Measurements from ENCODE around the gene PALB2. TPM values are rescaled to one million over a fixed set of nuclear protein-coding genes. Genes with fewer than 3 reads are reported as not detected.
"Not testable (repeated sequence)": the region's sequence is repeated elsewhere in the genome, so short reads cannot be mapped to it uniquely, and the experiment has no call there.

PALB2 gene
- total and polyA plus RNA-seq, 2 donors = 7.0 to 9.4 TPM

DNA sequence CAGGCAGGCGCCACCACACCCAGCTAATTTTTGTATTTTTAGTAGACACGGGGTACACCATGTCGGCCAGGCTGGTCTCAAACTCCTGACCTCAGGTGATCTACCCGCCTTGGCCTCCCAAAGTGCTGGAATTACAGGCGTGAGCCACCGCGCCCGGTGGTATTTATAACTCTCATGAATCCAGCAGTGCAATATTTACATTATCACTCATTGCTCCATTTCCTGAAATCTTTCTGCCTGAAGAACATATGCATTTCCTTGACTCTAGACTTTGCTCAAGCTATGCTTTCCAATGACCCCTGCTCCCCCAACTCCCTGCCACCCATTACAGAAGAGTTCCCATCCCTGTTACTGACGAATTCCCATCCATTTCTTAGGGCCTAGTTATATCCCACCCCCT, 25.3 kb downstream of the PALB2 start:
- DNase-seq (ENCODE audit: extremely low spot score) = no peak
- Histone ChIP-seq H3K27ac (ENCODE audit: low read depth) (no peak overlapping the region), H3K4me1 (ENCODE audit: insufficient read depth) (no peaks in the 10 kb centered on the region), H3K36me3 (ENCODE audit: insufficient read depth) (no peaks in the 10 kb centered on the region), H3K4me3 (ENCODE audit: low read depth, low read length) (no peak overlapping the region)
- WGBS = 95% methylated on average over 9 of the region's 9 CpGs

DNA sequence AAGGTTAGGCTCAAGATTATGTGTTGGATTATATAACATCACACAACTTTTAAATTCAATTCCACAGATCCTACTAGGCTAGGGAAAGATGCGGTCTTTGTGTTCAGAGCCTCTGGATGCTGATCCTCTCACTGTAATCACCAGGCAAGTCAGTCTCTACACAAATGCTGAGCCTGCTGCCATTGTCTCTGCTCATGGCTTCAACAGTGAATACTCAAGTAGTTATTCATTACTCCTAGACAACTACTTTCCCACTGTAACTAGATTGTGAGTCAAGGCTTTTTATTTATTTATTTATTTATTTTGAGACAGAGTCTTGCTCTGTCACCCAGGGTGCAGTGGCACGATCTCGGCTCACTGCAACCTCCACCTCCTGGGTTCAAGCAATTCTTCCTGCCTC, 29.2 kb downstream of the PALB2 start:
- H3K27ac ChIP-seq (ENCODE audit: low read depth) = no peak overlapping the region
- DNase-seq (ENCODE audit: extremely low spot score) = no peak
- H3K4me3 ChIP-seq (ENCODE audit: low read depth, low read length) = no peak overlapping the region
- H3K36me3 ChIP-seq (ENCODE audit: insufficient read depth) = no peaks in the 10 kb centered on the region
- WGBS = 98% methylated on average over 3 of the region's 3 CpGs
- no peaks in the 10 kb centered on the region for H3K4me1 ChIP-seq (ENCODE audit: insufficient read depth)

DNA sequence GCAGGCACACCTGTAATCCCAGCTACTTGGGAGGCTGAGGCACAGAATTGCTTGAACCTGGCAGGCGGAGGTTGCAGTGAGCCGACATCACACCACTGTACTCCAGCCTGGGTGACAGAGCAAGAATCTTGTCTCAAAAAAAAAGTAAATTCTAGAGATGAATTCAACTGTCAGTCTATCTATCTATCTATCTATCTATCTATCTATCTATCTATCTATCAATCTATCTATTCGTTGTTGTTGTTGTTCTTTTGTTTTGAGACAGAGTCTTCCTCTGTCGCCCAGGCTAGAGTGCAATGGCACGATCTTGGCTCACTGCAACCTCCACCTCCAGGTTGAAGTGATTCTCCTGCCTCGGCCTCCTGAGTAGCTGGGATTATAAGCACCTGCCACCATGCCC, 30.2 kb downstream of the PALB2 start:
- not testable (repeated sequence) for H3K36me3 ChIP-seq (ENCODE audit: insufficient read depth); DNase-seq (ENCODE audit: extremely low spot score); H3K4me1 ChIP-seq (ENCODE audit: insufficient read depth); H3K4me3 ChIP-seq (ENCODE audit: low read depth, low read length); H3K27ac ChIP-seq (ENCODE audit: low read depth)
- WGBS = 98% methylated on average over 6 of the region's 6 CpGs

DNA sequence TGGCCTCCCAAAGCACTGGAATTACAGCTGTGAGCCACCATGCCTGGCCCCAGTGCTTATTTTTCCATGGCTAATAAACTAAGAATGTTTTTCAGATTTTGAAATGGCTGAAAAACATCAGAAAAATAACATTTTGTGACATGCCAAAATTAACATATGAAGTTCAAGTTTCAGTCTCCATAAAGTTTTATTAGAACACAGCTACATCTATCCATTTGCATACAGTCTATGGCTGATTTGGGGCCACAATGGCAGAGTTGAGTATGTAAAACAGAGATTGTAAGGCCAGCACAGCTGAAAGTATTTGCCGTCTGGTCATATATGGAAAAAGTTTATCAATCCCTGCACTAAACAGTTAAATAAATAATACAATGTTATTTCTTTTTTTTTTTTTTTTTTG, 31.2 kb downstream of the PALB2 start:
- H3K4me3 ChIP-seq (ENCODE audit: low read depth, low read length) = no peak overlapping the region
- H3K27ac ChIP-seq (ENCODE audit: low read depth) = no peak overlapping the region
- no peak for DNase-seq (ENCODE audit: extremely low spot score)
- no peaks in the 10 kb centered on the region for H3K36me3 ChIP-seq (ENCODE audit: insufficient read depth)
- no peaks in the 10 kb centered on the region for H3K4me1 ChIP-seq (ENCODE audit: insufficient read depth)
- 99% methylated on average over 1 of the region's 1 CpG for WGBS

DNA sequence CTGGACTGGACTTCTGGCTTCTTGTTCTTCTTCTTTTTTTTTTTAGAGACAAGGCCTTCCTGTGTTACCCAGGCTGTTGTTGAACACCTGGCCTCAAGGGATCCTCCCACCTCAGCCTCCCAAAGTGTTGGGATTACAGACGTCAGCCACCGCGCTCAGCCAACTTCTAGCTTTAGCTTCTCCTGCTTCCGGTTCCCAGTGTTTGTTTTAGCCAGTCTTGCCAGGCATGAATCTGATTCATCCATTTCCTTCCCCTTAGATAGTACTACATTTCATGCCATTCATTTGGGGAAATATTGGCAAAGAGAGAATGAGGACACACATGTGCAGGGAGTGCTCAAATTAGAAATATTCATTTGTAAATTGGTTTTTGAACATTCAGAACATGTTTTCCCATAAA, 32.9 kb downstream of the PALB2 start:
- H3K36me3 ChIP-seq (ENCODE audit: insufficient read depth) = no peaks in the 10 kb centered on the region
- 82% methylated on average over 4 of the region's 4 CpGs for WGBS
- no peak for DNase-seq (ENCODE audit: extremely low spot score)
- no peaks in the 10 kb centered on the region for H3K4me1 ChIP-seq (ENCODE audit: insufficient read depth)
- H3K4me3 ChIP-seq (ENCODE audit: low read depth, low read length) = no peak overlapping the region
- no peak overlapping the region for H3K27ac ChIP-seq (ENCODE audit: low read depth)

DNA sequence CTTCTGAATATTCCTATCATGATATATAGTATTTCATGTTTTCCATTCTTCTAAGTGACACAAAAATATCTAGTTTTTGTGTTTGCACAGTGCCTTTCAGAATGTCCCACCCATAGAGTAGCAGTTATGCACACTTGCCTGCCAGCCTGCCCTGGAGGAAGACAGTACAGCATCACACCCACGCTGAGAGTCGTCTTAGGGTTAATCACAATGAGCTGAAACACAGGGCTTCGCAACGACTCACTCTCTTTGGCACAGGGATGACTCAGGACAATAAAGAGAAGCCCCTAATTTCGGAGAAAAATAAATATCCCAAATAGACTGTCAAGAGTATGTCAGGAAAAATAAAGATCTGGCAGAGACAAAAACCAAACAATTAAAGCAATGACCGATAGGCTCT, 33.4 kb downstream of the PALB2 start:
- no peaks in the 10 kb centered on the region for H3K4me1 ChIP-seq (ENCODE audit: insufficient read depth)
- no peak overlapping the region for H3K27ac ChIP-seq (ENCODE audit: low read depth)
- WGBS = 82% methylated on average over 6 of the region's 6 CpGs
- no peaks in the 10 kb centered on the region for H3K36me3 ChIP-seq (ENCODE audit: insufficient read depth)
- DNase-seq (ENCODE audit: extremely low spot score) = no peak
- no peak overlapping the region for H3K4me3 ChIP-seq (ENCODE audit: low read depth, low read length)

DNA sequence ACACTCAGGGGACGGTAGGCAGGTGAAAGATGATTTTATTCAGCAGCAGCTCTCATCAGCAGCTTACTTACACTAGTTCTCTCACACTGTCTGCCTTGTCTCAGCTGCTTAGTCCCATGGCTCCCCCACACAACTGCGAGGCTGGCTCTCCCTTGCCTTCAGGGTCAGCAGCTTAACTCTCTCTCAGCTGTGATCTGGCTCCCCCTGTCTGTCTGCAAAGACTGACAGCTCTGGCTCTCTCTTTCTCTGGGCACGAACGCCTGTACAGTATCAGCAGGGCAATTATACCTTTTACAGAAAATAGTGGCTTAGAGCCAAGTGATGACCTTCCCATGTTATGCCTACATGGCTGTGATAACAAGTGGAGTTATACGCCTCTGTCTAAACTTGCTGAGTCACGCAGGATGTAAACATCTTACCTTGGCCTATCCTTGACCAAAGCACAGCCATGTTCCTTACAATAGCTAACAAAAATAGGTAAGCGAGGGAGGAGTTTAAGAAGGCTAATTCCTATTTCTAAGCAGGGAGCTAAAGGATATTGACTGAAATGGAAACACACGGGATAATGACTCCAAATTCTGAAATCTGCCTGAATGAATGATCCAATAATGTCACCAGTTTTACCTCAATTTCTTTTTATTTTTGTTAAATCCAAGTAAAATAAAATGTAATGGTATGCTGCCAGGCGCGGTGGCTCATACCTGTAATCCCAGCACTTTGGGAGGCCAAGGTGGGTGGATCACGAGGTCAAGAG, 43.9 kb downstream of the PALB2 start:
- Histone ChIP-seq H3K4me3 (ENCODE audit: low read depth, low read length) (no peak overlapping the region), H3K4me1 (ENCODE audit: insufficient read depth) (no peaks in the 10 kb centered on the region), H3K27ac (ENCODE audit: low read depth) (no peak overlapping the region), H3K36me3 (ENCODE audit: insufficient read depth) (no peaks in the 10 kb centered on the region)
- no peak for DNase-seq (ENCODE audit: extremely low spot score)
- whole genome bisulfite sequencing = 85% methylated on average over 11 of the region's 11 CpGs

DNA sequence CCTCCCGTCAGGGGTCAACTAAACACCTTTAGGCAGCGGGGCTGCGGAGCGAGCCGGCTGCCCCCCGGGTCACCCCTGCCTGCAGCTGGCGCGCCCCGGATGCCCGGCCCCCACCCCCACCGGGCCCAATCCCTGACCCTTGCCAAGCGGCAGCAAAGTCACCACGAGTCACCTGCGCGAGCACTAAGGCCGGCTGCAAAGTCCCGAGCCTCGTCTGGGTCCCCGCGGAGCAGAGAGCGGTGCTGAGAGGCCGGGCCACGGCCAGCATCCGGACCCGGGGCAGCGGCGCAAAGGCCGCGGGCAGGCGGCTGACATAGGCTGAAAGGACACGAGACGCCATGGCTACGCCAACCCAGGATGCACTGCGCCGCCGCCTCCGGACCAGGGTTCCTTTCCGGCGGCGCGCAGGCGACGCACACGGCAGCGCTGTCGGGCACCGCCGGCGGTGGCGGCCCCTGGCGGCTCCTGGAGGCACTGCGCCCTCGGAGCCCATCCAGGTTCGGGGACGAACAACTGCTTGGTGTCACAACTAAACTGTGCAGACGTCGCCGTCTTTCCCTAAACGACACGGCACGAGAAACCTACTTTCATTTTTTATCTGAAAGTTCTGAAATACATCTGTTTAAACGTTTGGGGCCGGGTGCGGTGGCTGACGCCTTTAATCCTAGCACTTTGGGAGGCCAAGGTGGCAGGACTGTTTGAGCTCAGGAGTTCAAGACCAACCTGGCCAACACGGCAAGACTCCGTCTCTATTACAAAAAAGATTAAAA, 45.0 kb downstream of the PALB2 start, which contains the start of gene NDUFAB1:
Gene NDUFAB1 (minus strand): TSS at position 366 of the 770 bp plus-strand sequence. CDS start 26 bp downstream, at position 340.
- DNase-seq (ENCODE audit: extremely low spot score) = peak; percentile 46
- H3K27ac ChIP-seq (ENCODE audit: low read depth) = no peak within 1 kb of the TSS
- H3K4me1 ChIP-seq (ENCODE audit: insufficient read depth) = no peaks in the 10 kb centered on the region
- WGBS = 2% methylated on average over 67 of the region's 67 CpGs
- peak within 1 kb of the TSS; percentile 97 for H3K4me3 ChIP-seq (ENCODE audit: low read depth, low read length)
- no peaks in the 10 kb centered on the region for H3K36me3 ChIP-seq (ENCODE audit: insufficient read depth)

DNA sequence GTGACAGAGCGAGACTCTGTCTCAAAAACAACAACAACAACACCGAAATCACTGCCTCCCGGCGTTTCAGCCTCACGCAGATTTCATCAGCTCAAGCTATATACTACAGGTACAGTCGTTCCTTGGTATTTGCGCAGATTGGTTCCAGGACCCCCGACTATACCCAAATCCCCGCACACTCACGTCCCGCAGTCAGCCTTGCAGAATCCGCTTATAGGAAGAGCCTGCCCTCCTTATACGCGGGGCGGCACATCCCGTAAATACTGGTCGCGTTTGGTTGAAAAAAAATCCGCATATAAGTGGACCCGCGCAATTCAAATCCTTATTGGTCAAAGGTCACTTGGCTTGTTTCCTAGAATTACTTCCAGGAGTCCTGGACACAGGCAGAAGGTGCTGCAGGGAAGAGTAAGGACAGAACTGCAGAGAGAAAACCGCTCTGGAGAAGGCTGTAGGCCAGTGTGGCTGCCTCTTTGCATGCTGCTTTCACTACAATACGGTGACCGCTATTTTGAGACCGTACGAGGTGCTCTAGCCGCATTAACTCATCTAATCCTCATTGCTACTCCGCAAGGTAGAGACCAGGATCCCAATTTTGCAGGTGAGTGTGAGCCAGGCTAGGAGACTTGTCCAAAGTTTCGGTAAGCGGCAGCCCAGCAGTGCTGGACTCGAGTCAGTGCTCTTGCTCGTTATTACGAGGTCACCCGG, 45.7 kb downstream of the PALB2 start:
- DNase-seq (ENCODE audit: extremely low spot score) = no peak
- Histone ChIP-seq H3K4me3 (ENCODE audit: low read depth, low read length) (peak overlapping the region; percentile 97), H3K27ac (ENCODE audit: low read depth) (no peak overlapping the region), H3K4me1 (ENCODE audit: insufficient read depth) (no peaks in the 10 kb centered on the region), H3K36me3 (ENCODE audit: insufficient read depth) (no peaks in the 10 kb centered on the region)
- WGBS = 16% methylated on average over 34 of the region's 34 CpGs

DNA sequence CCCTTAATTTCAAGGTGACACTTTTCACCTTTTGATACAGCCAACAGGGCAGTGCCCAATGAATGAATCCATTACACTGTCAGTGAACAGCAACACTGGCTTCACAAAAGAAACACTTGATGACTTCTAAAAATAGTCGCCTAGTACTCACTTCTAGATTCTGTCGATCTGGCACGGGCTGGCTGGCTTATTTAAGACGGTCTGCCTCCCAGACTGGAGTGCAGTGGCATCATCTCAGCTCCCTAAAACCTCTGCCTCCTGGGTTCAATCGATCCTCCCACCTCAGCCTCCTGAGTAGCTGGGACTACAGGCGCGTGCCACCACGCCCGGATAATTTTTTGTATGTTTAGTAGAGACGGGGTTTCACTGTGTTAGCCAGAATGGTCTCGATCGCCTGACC, 46.9 kb downstream of the PALB2 start:
- 95% methylated on average over 12 of the region's 12 CpGs for WGBS
- Histone ChIP-seq H3K4me1 (ENCODE audit: insufficient read depth) (no peaks in the 10 kb centered on the region), H3K4me3 (ENCODE audit: low read depth, low read length) (no peak overlapping the region), H3K36me3 (ENCODE audit: insufficient read depth) (peaks cover 2% of the 10 kb centered on the region), H3K27ac (ENCODE audit: low read depth) (no peak overlapping the region)
- DNase-seq (ENCODE audit: extremely low spot score) = no peak

DNA sequence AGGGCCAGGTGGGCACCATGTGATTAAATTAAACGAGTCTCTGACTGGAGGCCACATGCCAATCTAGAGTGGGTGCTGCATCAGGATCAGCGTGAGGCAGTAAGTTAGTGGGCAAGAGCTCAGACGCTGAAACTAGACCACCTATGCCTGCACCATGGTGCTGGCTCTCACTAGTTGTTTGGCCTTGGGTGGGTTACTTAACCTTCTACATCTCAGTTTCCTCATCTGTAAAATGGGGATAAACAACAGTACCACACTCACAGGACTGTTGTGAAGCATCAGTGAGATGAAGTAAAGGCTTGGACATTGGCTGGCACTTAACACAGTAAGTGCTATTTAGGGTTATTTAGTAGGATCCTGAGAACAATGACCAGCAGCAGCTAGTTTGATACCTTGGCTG, 50.9 kb downstream of the PALB2 start:
- no peak for DNase-seq (ENCODE audit: extremely low spot score)
- Histone ChIP-seq H3K36me3 (ENCODE audit: insufficient read depth) (peaks cover 2% of the 10 kb centered on the region), H3K4me3 (ENCODE audit: low read depth, low read length) (no peak overlapping the region), H3K27ac (ENCODE audit: low read depth) (no peak overlapping the region), H3K4me1 (ENCODE audit: insufficient read depth) (no peaks in the 10 kb centered on the region)
- WGBS = 97% methylated on average over 3 of the region's 3 CpGs

DNA sequence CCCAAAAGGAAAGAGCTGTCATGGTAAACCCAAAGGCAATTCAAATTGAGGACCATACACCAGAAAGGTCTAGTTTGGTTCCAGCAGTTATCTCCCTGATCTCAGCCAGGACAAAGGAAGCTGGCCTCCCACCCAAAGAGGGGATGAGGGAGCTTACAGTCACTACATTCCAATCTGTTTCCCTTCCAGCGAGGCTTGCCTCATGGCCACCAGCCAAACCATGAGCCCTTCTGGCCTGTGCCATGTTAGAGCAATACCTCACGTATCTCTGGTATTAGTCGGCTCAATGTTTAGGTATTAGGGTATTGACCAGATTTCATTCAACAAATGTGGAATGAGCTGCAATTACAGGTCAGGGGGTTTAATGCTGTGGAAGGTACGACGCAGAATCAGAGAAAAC, 53.4 kb downstream of the PALB2 start:
- Histone ChIP-seq H3K27ac (ENCODE audit: low read depth) (no peak overlapping the region), H3K36me3 (ENCODE audit: insufficient read depth) (peaks cover 2% of the 10 kb centered on the region), H3K4me3 (ENCODE audit: low read depth, low read length) (no peak overlapping the region), H3K4me1 (ENCODE audit: insufficient read depth) (no peaks in the 10 kb centered on the region)
- no peak for DNase-seq (ENCODE audit: extremely low spot score)
- WGBS = 61% methylated on average over 5 of the region's 5 CpGs

DNA sequence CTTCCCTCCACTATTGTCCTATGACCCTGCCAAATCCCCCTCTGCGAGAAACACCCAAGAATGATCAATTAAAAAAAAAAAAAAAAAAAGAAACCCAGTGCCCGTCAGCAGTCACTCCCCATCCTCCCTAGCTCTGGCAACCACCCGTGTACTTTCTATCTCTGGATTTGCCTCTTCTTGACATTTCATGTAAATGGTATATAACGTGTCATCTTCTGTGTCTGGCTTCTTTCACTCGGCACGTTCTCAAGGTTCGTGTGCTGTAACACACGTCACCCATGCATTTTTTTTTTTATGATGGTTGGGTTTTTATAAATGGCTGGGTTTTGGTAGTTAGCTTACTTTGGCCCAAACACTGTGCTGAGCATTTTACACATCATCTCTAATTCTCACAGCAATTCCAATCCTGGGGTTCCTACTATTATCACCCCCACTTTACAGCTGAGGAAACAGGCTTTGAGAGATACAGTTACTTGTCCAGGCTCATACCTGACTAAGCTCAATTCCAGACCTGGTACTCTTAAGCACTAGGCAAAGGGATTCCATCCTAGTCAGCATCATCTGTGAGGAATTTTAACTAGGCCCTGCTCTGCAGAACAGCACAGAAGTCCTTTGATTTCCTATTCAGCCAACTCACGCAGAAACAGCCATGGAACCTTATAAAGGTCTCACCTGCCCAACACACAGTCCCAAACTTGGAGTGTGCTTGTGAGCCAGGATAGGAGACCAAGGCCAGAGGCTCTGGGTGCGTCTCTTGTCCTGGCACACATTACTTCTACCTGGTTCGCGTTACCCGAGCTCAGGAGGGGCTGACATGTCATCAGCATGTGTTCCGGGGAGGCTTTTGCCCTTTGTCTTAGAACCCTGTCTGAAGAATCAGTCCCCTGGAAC, 56.7 kb downstream of the PALB2 start:
- H3K4me1 ChIP-seq (ENCODE audit: insufficient read depth) = no peaks in the 10 kb centered on the region
- WGBS = 66% methylated on average over 13 of the region's 14 CpGs
- H3K4me3 ChIP-seq (ENCODE audit: low read depth, low read length) = no peak overlapping the region
- DNase-seq (ENCODE audit: extremely low spot score) = no peak
- H3K36me3 ChIP-seq (ENCODE audit: insufficient read depth) = no peaks in the 10 kb centered on the region
- no peak overlapping the region for H3K27ac ChIP-seq (ENCODE audit: low read depth)
